GM06990 (cell line): Measurements from ENCODE around the gene ADM2.

Experiments used
- DNase-seq: peaks from one replicate; pipeline ENCODE4 v3.0.0-alpha.2; 2011; ENCODE audit not compliant: insufficient read length; ENCODE audit errors: extremely low read depth
- H3K27me3 ChIP-seq: replicated peaks from 2 replicates; pipeline ENCODE4 v1.6.0; 2011; ENCODE audit warnings: low read length; ENCODE audit not compliant: control insufficient read depth, insufficient read depth
- H3K36me3 ChIP-seq: 2 replicates; pipeline ENCODE4 v1.5.1; 2011; ENCODE audit warnings: low read length; ENCODE audit not compliant: control insufficient read depth, insufficient read depth
- H3K4me3 ChIP-seq: replicated peaks from 2 replicates; pipeline ENCODE4 v1.5.1; 2011; ENCODE audit warnings: low read depth, mild to moderate bottlenecking, control low read depth, low read length
- TF ChIP-seq, protein P1 (sequence below): IDR thresholded peaks from 2 replicates; pipeline ENCODE4 v1.5.1; 2011; ENCODE audit warnings: low read length, control low read depth, mild to moderate bottlenecking, inconsistent platforms; ENCODE audit not compliant: insufficient read depth, poor library complexity, severe bottlenecking

ADM2 gene

GRCh38 chr22:50488006-50488677 lies 6.8 kb downstream of the ADM2 start:
- Histone ChIP-seq H3K27me3 (no peaks in the 10 kb centered on the region), H3K36me3 (no peaks in the 10 kb centered on the region), H3K4me3 (no peak overlapping the region)
- TF ChIP-seq, protein P1, sequence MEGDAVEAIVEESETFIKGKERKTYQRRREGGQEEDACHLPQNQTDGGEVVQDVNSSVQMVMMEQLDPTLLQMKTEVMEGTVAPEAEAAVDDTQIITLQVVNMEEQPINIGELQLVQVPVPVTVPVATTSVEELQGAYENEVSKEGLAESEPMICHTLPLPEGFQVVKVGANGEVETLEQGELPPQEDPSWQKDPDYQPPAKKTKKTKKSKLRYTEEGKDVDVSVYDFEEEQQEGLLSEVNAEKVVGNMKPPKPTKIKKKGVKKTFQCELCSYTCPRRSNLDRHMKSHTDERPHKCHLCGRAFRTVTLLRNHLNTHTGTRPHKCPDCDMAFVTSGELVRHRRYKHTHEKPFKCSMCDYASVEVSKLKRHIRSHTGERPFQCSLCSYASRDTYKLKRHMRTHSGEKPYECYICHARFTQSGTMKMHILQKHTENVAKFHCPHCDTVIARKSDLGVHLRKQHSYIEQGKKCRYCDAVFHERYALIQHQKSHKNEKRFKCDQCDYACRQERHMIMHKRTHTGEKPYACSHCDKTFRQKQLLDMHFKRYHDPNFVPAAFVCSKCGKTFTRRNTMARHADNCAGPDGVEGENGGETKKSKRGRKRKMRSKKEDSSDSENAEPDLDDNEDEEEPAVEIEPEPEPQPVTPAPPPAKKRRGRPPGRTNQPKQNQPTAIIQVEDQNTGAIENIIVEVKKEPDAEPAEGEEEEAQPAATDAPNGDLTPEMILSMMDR, result no peak
- DNase-seq, result no peak

DNA sequence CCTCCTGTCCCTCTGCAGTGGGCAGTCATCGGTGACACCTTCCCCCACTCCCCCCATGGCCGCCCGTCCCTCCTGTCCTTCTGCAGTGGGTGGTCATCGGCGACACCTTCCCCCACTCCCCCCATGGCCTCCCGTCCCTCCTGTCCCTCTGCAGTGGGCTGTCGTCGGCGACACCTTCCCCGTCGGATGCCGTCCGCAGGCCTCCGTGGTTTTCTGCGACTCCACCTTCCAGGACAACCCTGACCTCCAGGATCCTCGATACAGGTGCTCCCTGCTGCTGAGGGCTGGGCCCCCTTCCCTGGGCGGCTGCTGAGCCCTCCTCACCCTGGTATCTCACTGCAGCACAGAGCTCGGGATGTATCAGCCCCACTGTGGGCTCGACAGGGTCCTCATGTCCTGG lies 7.5 kb downstream of the ADM2 start:
- no peaks in the 10 kb centered on the region for H3K27me3 ChIP-seq
- DNase-seq, result no peak
- H3K36me3 ChIP-seq, result no peaks in the 10 kb centered on the region
- H3K4me3 ChIP-seq, result no peak overlapping the region
- TF ChIP-seq, protein P1, result no peak

DNA sequence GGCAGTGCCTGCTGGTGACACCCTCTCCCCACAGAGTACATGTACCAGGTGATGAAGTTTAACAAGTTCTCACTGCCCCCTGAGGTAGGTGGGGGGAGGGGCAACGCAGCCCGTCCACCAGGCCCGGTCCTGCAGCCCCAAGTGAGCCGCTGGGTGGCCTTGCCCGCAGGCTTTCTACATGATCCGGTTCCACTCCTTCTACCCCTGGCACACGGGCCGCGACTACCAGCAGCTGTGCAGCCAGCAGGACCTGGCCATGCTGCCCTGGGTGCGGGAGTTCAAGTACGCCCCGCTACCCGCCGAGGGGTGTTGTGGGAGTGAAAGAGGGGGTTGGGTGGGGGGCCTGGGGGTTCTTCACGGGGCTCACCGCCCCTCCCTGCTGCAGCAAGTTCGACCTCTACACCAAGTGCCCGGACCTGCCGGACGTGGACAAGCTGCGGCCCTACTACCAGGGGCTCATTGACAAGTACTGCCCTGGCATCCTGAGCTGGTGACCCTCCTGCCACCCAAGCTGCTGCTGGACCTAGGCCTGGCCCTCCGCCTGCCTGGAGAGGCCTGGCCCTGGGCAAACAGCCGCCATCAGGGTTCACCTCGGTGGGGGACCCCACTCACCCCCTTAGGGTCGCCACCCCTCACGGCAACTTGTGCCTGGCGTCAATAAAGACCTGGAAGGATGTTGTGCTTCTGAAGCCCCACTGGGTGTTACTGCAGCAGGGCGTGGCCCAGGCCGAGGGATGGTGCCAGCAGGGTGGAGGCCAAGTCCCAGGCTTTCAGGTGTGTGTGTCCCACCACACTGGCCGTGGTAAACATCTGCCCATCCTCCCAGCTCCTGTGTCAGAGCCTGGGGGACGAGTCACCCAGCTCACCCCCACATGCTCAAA lies 8.3 kb downstream of the ADM2 start:
- TF ChIP-seq, protein P1, result no peak
- no peak for DNase-seq

GRCh38 chr22:50490531-50491308 lies 9.4 kb downstream of the ADM2 start:
- Histone ChIP-seq H3K4me3 (no peak overlapping the region), H3K27me3 (no peaks in the 10 kb centered on the region), H3K36me3 (no peaks in the 10 kb centered on the region)
- TF ChIP-seq, protein P1, result no peak
- no peak for DNase-seq

More for the DNA sequence above, 8.3 kb downstream of the ADM2 start:
- Histone ChIP-seq H3K36me3 (no peaks in the 10 kb centered on the region), H3K27me3 (no peaks in the 10 kb centered on the region), H3K4me3 (no peak overlapping the region)

- Histone ChIP-seq H3K4me3 (no peak overlapping the region), H3K36me3 (no peaks in the 10 kb centered on the region), H3K27me3 (no peaks in the 10 kb centered on the region)
- no peak for DNase-seq
- TF ChIP-seq, protein P1, result no peak
Observed at GRCh38 chr22:50497093-50497492, 15.8 kb downstream of the ADM2 start.
